Measurements from ENCODE around the gene LGALS3BP. TPM values are rescaled to one million over a fixed set of nuclear protein-coding genes. Genes with fewer than 3 reads are reported as not detected.
"Not testable (repeated sequence)": the region's sequence is repeated elsewhere in the genome, so short reads cannot be mapped to it uniquely, and the experiment has no call there.

LGALS3BP gene
- total and polyA plus RNA-seq, 4 donors = 183 to 479 (median 245) TPM

GRCh38 chr17:78963378-78963777 lies 16.3 kb downstream of the LGALS3BP start:
- Histone ChIP-seq H3K9me3 (ENCODE audit: control insufficient read depth in 4 of 4, insufficient read depth in 3 of 4, low read length in 3 of 4) (no peaks in the 10 kb centered on the region), H3K9ac (ENCODE audit: insufficient read depth in 1 of 2, low read length in 2 of 2) (no peak overlapping the region), H3K4me1 (ENCODE audit: control insufficient read depth in 5 of 5, insufficient read depth in 5 of 5, low read length in 5 of 5) (peaks cover 0 to 9% (median 5%) of the 10 kb centered on the region in 5 donors), H3K27me3 (ENCODE audit: control insufficient read depth in 3 of 3, insufficient read depth in 3 of 3, low read length in 2 of 3) (no peaks in the 10 kb centered on the region), H3K27ac (ENCODE audit: low read depth in 1 of 2, low read length in 1 of 2) (no peak overlapping the region), H3K4me3 (no peak overlapping the region), H3K36me3 (ENCODE audit: control insufficient read depth in 4 of 4, insufficient read depth in 4 of 4, low read length in 4 of 4) (peaks cover 0 to 6% (median 0%) of the 10 kb centered on the region in 4 donors)
- WGBS, 2 donors = 93 to 96% methylated on average over 6 of the region's 6 CpGs
- ATAC-seq (ENCODE audit: insufficient read depth, low FRiP score) = no peak
- no peak for TF ChIP-seq CTCF (IDR thresholded peaks at IDR 0.05; ENCODE audit: control extremely low read depth, extremely low read depth)
- DNase-seq = no peak

GRCh38 chr17:78962984-78963348 lies 16.8 kb downstream of the LGALS3BP start:
- WGBS, 2 donors = 97% methylated on average over 7 to 8 of the region's 8 CpGs
- not testable (repeated sequence) for H3K4me1 ChIP-seq (ENCODE audit: control insufficient read depth in 5 of 5, insufficient read depth in 5 of 5, low read length in 5 of 5); H3K9ac ChIP-seq (ENCODE audit: insufficient read depth in 1 of 2, low read length in 2 of 2); H3K9me3 ChIP-seq (ENCODE audit: control insufficient read depth in 4 of 4, insufficient read depth in 3 of 4, low read length in 3 of 4); ATAC-seq (ENCODE audit: insufficient read depth, low FRiP score); H3K4me3 ChIP-seq; H3K27me3 ChIP-seq (ENCODE audit: control insufficient read depth in 3 of 3, insufficient read depth in 3 of 3, low read length in 2 of 3); H3K36me3 ChIP-seq (ENCODE audit: control insufficient read depth in 4 of 4, insufficient read depth in 4 of 4, low read length in 4 of 4); H3K27ac ChIP-seq (ENCODE audit: low read depth in 1 of 2, low read length in 1 of 2); DNase-seq

DNA sequence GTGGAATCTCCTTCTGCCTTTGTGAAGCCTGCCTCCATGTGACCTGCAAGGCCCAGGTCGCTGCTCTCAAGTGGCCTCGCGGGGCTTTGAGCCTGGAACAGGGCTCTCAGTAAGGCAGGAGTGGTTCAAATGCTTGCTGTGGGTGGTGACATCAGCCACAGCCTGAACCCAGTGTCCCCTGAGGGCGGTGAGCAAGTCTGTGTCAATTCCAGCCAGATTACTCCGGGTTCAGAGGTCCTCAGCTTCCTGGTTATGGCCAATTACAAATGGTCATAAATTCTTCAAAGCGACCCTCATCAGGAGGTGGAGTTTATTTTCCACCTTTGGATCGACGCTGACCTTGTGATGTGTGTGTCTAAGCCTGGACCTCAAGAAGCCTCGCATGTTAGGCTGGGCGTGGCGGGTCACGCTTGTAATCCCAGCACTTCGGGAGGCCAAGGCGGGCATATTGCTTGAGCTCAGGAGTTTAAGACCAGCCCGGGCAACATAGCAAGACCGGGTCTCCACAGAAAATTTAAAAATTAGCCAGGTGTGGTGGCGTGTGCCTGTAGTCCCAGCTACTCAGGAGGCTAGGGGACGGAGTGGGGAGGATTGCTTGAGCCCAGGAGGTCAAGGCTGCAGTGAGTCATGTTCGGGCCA lies 17.3 kb downstream of the LGALS3BP start:
- no peak overlapping the region for H3K27ac ChIP-seq (ENCODE audit: low read depth in 1 of 2, low read length in 1 of 2)
- 81 to 88% methylated on average over 19 of the region's 19 CpGs for WGBS, 2 donors
- peaks cover 0 to 6% (median 0%) of the 10 kb centered on the region in 4 donors for H3K36me3 ChIP-seq (ENCODE audit: control insufficient read depth in 4 of 4, insufficient read depth in 4 of 4, low read length in 4 of 4)
- no peak overlapping the region for H3K4me3 ChIP-seq
- peaks cover 0 to 11% (median 5%) of the 10 kb centered on the region in 5 donors for H3K4me1 ChIP-seq (ENCODE audit: control insufficient read depth in 5 of 5, insufficient read depth in 5 of 5, low read length in 5 of 5)
- no peak for ATAC-seq (ENCODE audit: insufficient read depth, low FRiP score)
- H3K27me3 ChIP-seq (ENCODE audit: control insufficient read depth in 3 of 3, insufficient read depth in 3 of 3, low read length in 2 of 3) = no peaks in the 10 kb centered on the region
- TF ChIP-seq CTCF (IDR thresholded peaks at IDR 0.05; ENCODE audit: control extremely low read depth, extremely low read depth) = no peak
- no peak for DNase-seq
- H3K9me3 ChIP-seq (ENCODE audit: control insufficient read depth in 4 of 4, insufficient read depth in 3 of 4, low read length in 3 of 4) = no peaks in the 10 kb centered on the region
- no peak overlapping the region for H3K9ac ChIP-seq (ENCODE audit: insufficient read depth in 1 of 2, low read length in 2 of 2)

- H3K9me3 ChIP-seq (ENCODE audit: control insufficient read depth in 4 of 4, insufficient read depth in 3 of 4, low read length in 3 of 4) = no peaks in the 10 kb centered on the region
- no peaks in the 10 kb centered on the region for H3K27me3 ChIP-seq (ENCODE audit: control insufficient read depth in 3 of 3, insufficient read depth in 3 of 3, low read length in 2 of 3)
- H3K4me1 ChIP-seq (ENCODE audit: control insufficient read depth in 5 of 5, insufficient read depth in 5 of 5, low read length in 5 of 5) = peaks cover 0 to 16% (median 2%) of the 10 kb centered on the region in 5 donors
- H3K36me3 ChIP-seq (ENCODE audit: control insufficient read depth in 4 of 4, insufficient read depth in 4 of 4, low read length in 4 of 4) = peaks cover 0 to 5% (median 0%) of the 10 kb centered on the region in 4 donors
- ATAC-seq (ENCODE audit: insufficient read depth, low FRiP score) (no peak), DNase-seq (no peak)
- no peak overlapping the region for H3K9ac ChIP-seq (ENCODE audit: insufficient read depth in 1 of 2, low read length in 2 of 2)
- H3K27ac ChIP-seq (ENCODE audit: low read depth in 1 of 2, low read length in 1 of 2) = no peak overlapping the region
- no peak for TF ChIP-seq CTCF (IDR thresholded peaks at IDR 0.05; ENCODE audit: control extremely low read depth, extremely low read depth)
- H3K4me3 ChIP-seq = no peak overlapping the region
- WGBS, 2 donors = 95 to 96% methylated on average over 4 of the region's 4 CpGs
Measured at GRCh38 chr17:78961571-78961970, 18.2 kb downstream of the LGALS3BP start.
